Measurements from ENCODE around the gene HOXD3.

GRCh38 chr2:176117823-176118371, 39.2 kb upstream of the HOXD3 start:
- no peak for TF ChIP-seq CTCF (IDR thresholded peaks at IDR 0.05; ENCODE audit: low read depth, low read length, poor library complexity, severe bottlenecking)
- TF ChIP-seq EZH2phosphoT487 (IDR thresholded peaks at IDR 0.05; ENCODE audit: borderline replicate concordance, low read length), result no peak

Measured in DOHH2 (cell line).